Panc1 (cell line): ENCODE results near the gene WNT3. TPM values are rescaled to one million over a fixed set of nuclear protein-coding genes. Genes with fewer than 3 reads are reported as not detected.

ENCODE experiments used
- ATAC-seq: fragments of 200-7000 bp; cut with Tn5 transposase; 2 replicates; pipeline ENCODE4 v1.9.1; 2020; ENCODE audit warnings: mild to moderate bottlenecking, moderate library complexity
- BruUV-seq: library from RNA; stranded (reverse); fragments of 400-500 nt; replicated peaks from 2 replicates; lab custom pipeline; 2021; lab: Mats Ljungman, UMichigan
- CTCF ChIA-PET: fragments of 300-600 bp; sonication (Branson Sonifier 250); formaldehyde crosslinking; loops from one replicate; lab custom pipeline; 2022; ENCODE audit warnings: antibody characterized with exemption; lab: Charles Lee
- POLR2A ChIA-PET: fragments of 300-600 bp; sonication (Branson Sonifier 250); formaldehyde crosslinking; loops from one replicate; lab custom pipeline; 2022; ENCODE audit warnings: antibody characterized with exemption; lab: Charles Lee
- DNase-seq: peaks from one replicate; pipeline ENCODE4 v3.0.0-alpha.2; 2010; ENCODE audit warnings: low read depth, low spot score
- H3K27ac ChIP-seq: 2 replicates; pipeline ENCODE4 v1.5.1; 2011; ENCODE audit warnings: mild to moderate bottlenecking, low read length, inconsistent platforms
- H3K27me3 ChIP-seq: fragments of 200-500 bp; sonication (Bioruptor generic); 2 replicates; pipeline ENCODE4 v1.6.0; 2014; ENCODE audit warnings: low read length, inconsistent platforms; ENCODE audit not compliant: control insufficient read depth, insufficient read depth
- H3K36me3 ChIP-seq: fragments of 200-500 bp; sonication (Bioruptor generic); 2 replicates; pipeline ENCODE4 v1.5.1; 2014; ENCODE audit warnings: inconsistent platforms, mild to moderate bottlenecking, low read length, moderate library complexity; ENCODE audit not compliant: control insufficient read depth, insufficient read depth
- H3K4me1 ChIP-seq: 2 replicates; pipeline ENCODE4 v1.5.1; 2011; ENCODE audit warnings: inconsistent platforms, mild to moderate bottlenecking, low read length, moderate library complexity; ENCODE audit not compliant: control insufficient read depth, insufficient read depth
- H3K4me3 ChIP-seq, 2 experiments: 2 replicates each; pipeline ENCODE4 v1.5.1; 2011 to 2012; ENCODE audit warnings: low read depth in 2 of 2, low read length in 2 of 2, mild to moderate bottlenecking in 2 of 2, inconsistent platforms in 1 of 2, moderate library complexity in 1 of 2
- H3K9me3 ChIP-seq: fragments of 200-500 bp; sonication (Bioruptor generic); 2 replicates; pipeline ENCODE4 v1.5.1; 2014; ENCODE audit warnings: low read depth, mild to moderate bottlenecking, inconsistent platforms, low read length, moderate library complexity; ENCODE audit not compliant: control insufficient read depth, insufficient read depth
- POLR2AphosphoS5 ChIP-seq: IDR thresholded peaks from 2 replicates; pipeline ENCODE4 v1.6.1; 2012; ENCODE audit warnings: mild to moderate bottlenecking, low read depth, low read length, moderate library complexity
- SIN3A ChIP-seq: IDR thresholded peaks from 2 replicates; pipeline ENCODE4 v1.6.1; 2012; ENCODE audit warnings: low read depth, mild to moderate bottlenecking, low read length, moderate library complexity, borderline replicate concordance; ENCODE audit not compliant: insufficient read depth
- TCF7L2 ChIP-seq: IDR thresholded peaks from 2 replicates; pipeline ENCODE4 v1.6.1; 2011; ENCODE audit warnings: mild to moderate bottlenecking, low read depth, low read length, inconsistent platforms
- in situ Hi-C: cut with HindIII; loops from 2 replicates; pipeline ENCODE4 v1.10.0; 2016; ENCODE audit warnings: low sequenced_read_pairs, low pct_unique_long_range_greater_than_20kb
- intact Hi-C: fragments of 100-400 bp; cut with micrococcal nuclease; formaldehyde crosslinking; loops from one replicate; pipeline ENCODE4 v1.10.0; 2022; ENCODE audit not compliant: unreplicated experiment
- total RNA-seq: library from RNA; stranded (reverse); gene quantifications from one replicate; pipeline ENCODE4 v1.2.1, GENCODE V29; 2021; ENCODE audit not compliant: unreplicated experiment
- TF ChIP-seq, protein P1 (sequence below), 2 experiments: IDR thresholded peaks; 2 replicates each; pipeline ENCODE4 v1.6.1; 2011 to 2012; ENCODE audit warnings: low read depth in 2 of 2, control low read depth in 1 of 2, low read length in 1 of 2, mild to moderate bottlenecking in 1 of 2, moderate library complexity in 1 of 2; ENCODE audit not compliant: insufficient read depth in 1 of 2
- TF ChIP-seq, protein P2 (sequence below): fragments of 450-650 bp; IDR thresholded peaks from 2 replicates; pipeline ENCODE4 v1.5.1; 2017; ENCODE audit warnings: mild to moderate bottlenecking

Gene WNT3
- total RNA-seq, 1 experiment from 2014 or later, result 3.4 TPM

DNA sequence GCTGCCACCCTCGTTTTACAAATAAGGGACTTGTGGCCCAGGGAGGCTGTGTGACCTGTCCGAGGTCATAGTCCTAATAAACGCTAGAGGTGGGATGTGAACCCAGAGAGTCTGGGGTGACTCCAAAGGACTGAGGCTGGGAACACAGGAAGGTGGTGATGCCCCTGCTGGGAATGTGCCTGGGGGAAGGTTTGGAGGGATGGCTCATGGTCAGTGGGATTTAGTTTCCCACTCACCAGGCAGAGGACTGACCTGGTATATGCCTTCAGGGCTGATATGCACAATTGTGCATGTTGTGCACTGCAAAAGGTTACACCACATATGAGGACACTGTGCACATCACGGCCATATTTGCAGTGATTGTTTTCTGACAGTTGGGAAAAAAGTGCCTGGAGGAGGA lies 19.0 kb upstream of the WNT3 start:
- no peaks in the 10 kb centered on the region for H3K9me3 ChIP-seq
- no peaks in the 10 kb centered on the region for H3K36me3 ChIP-seq
- CTCF ChIA-PET, result no interaction called here
- BruUV-seq, result no TSS peak
- intact Hi-C loops, result no loop called here
- peaks cover 3% of the 10 kb centered on the region; the same call in 1 of the 2 replicates for H3K27me3 ChIP-seq
- no peak for ATAC-seq
- DNase-seq, result no peak
- POLR2A ChIA-PET, result no interaction called here
- H3K4me1 ChIP-seq, result no peaks in the 10 kb centered on the region
- H3K27ac ChIP-seq, result no peak overlapping the region
- TF ChIP-seq TCF7L2 (no peak), POLR2AphosphoS5 (no peak), SIN3A (no peak)
- TF ChIP-seq, protein P1, sequence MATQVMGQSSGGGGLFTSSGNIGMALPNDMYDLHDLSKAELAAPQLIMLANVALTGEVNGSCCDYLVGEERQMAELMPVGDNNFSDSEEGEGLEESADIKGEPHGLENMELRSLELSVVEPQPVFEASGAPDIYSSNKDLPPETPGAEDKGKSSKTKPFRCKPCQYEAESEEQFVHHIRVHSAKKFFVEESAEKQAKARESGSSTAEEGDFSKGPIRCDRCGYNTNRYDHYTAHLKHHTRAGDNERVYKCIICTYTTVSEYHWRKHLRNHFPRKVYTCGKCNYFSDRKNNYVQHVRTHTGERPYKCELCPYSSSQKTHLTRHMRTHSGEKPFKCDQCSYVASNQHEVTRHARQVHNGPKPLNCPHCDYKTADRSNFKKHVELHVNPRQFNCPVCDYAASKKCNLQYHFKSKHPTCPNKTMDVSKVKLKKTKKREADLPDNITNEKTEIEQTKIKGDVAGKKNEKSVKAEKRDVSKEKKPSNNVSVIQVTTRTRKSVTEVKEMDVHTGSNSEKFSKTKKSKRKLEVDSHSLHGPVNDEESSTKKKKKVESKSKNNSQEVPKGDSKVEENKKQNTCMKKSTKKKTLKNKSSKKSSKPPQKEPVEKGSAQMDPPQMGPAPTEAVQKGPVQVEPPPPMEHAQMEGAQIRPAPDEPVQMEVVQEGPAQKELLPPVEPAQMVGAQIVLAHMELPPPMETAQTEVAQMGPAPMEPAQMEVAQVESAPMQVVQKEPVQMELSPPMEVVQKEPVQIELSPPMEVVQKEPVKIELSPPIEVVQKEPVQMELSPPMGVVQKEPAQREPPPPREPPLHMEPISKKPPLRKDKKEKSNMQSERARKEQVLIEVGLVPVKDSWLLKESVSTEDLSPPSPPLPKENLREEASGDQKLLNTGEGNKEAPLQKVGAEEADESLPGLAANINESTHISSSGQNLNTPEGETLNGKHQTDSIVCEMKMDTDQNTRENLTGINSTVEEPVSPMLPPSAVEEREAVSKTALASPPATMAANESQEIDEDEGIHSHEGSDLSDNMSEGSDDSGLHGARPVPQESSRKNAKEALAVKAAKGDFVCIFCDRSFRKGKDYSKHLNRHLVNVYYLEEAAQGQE (IDR thresholded peaks at IDR 0.05; ENCODE audit: insufficient read depth in 1 of 2, low read depth in 2 of 2, low read length in 1 of 2), result no peak
- TF ChIP-seq, protein P2, sequence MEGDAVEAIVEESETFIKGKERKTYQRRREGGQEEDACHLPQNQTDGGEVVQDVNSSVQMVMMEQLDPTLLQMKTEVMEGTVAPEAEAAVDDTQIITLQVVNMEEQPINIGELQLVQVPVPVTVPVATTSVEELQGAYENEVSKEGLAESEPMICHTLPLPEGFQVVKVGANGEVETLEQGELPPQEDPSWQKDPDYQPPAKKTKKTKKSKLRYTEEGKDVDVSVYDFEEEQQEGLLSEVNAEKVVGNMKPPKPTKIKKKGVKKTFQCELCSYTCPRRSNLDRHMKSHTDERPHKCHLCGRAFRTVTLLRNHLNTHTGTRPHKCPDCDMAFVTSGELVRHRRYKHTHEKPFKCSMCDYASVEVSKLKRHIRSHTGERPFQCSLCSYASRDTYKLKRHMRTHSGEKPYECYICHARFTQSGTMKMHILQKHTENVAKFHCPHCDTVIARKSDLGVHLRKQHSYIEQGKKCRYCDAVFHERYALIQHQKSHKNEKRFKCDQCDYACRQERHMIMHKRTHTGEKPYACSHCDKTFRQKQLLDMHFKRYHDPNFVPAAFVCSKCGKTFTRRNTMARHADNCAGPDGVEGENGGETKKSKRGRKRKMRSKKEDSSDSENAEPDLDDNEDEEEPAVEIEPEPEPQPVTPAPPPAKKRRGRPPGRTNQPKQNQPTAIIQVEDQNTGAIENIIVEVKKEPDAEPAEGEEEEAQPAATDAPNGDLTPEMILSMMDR, result no peak
- in situ Hi-C loops, result no loop called here
- no peak overlapping the region for H3K4me3 ChIP-seq

DNA sequence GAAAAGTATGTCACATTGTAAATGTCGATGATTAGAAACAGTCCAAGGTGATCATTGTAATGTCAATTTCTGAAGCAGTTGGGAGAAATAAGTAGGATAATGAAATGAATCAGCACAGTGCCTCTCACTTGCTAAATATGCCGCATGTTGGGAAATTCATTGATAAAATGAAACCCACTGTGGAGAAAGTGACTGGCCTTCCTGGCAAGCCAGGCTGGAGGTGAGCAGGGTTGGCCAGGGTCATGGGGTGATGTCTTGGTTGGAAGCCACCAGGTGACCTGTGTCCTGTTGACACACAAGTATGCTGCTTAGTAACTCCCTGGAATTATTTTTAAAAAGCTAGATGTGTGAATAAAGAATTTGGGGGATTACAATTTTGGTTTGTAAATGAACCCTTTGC lies 18.0 kb upstream of the WNT3 start:
- no peaks in the 10 kb centered on the region for H3K9me3 ChIP-seq
- H3K4me1 ChIP-seq, result no peaks in the 10 kb centered on the region
- no peak overlapping the region for H3K4me3 ChIP-seq
- DNase-seq (no peak), ATAC-seq (no peak)
- no peaks in the 10 kb centered on the region for H3K36me3 ChIP-seq
- TF ChIP-seq SIN3A, result no peak
- no TSS peak for BruUV-seq
- ChIA-PET POLR2A (no interaction called here), CTCF (no interaction called here)
- in situ Hi-C loops, result no loop called here
- H3K27ac ChIP-seq, result no peak overlapping the region
- intact Hi-C loops, result no loop called here
- peaks cover 3% of the 10 kb centered on the region; the same call in 1 of the 2 replicates for H3K27me3 ChIP-seq

DNA sequence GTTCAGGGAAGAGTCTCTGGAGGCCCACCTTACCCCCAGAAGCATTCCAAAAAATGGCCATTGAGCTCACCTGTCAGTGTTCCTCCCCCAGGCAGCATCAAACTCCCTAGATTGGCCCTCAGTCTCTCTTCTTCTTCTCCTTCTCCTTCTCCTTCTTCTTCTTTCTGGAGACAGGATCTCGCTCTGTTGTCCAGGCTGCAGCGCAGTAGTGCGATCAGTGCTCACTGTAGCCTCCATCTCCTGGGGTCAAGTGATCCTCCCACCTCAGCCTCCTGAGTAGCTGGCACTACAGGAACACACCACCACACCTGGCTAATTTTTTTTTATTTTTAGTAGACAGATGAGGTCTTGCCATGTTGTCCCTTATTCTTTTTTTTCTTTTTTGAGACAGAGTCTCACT lies 16.4 kb upstream of the WNT3 start:
- in situ Hi-C loops (no loop called here), intact Hi-C loops (no loop called here)
- H3K36me3 ChIP-seq, result no peaks in the 10 kb centered on the region
- H3K4me1 ChIP-seq, result no peaks in the 10 kb centered on the region
- H3K27ac ChIP-seq, result no peak overlapping the region
- no TSS peak for BruUV-seq
- DNase-seq (no peak), ATAC-seq (no peak)
- H3K9me3 ChIP-seq, result no peaks in the 10 kb centered on the region
- TF ChIP-seq, protein P1 (IDR thresholded peaks at IDR 0.05; ENCODE audit: insufficient read depth in 1 of 2, low read depth in 2 of 2, low read length in 1 of 2), result no peak
- TF ChIP-seq SIN3A, result no peak
- no peak for TF ChIP-seq POLR2AphosphoS5
- TF ChIP-seq, protein P2, result no peak
- ChIA-PET CTCF (interaction anchor here (1.0 kb wide), 1 partner anchor 24 kb away, joined by 3 read pairs; no protein-coding TSS in a partner anchor), POLR2A (interaction anchor here (0.6 kb wide), 1 partner anchor 16 kb away, joined by 3 read pairs; no protein-coding TSS in a partner anchor)
- H3K27me3 ChIP-seq, result no peaks in the 10 kb centered on the region
- no peak overlapping the region for H3K4me3 ChIP-seq
